Measurements from ENCODE around the gene RDH14. TPM values are rescaled to one million over a fixed set of nuclear protein-coding genes. Genes with fewer than 3 reads are reported as not detected.

RDH14 gene
- total and polyA plus RNA-seq, 2 experiments from 2014 or later: 38.1 to 40.6 TPM

- Histone ChIP-seq H3K79me2 (replicated peaks; ENCODE audit: insufficient read depth) (no peaks in the 10 kb centered on the region), H3K27me3 (ENCODE audit: insufficient read depth) (no peaks in the 10 kb centered on the region), H3K36me3 (ENCODE audit: insufficient read depth) (no peaks in the 10 kb centered on the region), H3K9me2 (ENCODE audit: insufficient read depth) (no peaks in the 10 kb centered on the region), H3K4me2 (no peak overlapping the region), H3K4me1 (ENCODE audit: insufficient read depth) (peaks cover under 1% of the 10 kb centered on the region; the same call in 1 of the 2 replicates), H3K4me3 (no peak overlapping the region), H3F3A (replicated peaks; ENCODE audit: low read depth) (no peaks in the 10 kb centered on the region), H3K27ac (ENCODE audit: low read depth) (no peak overlapping the region), H4K20me1 (replicated peaks; ENCODE audit: insufficient read depth) (no peaks in the 10 kb centered on the region), H2AFZ (no peak overlapping the region)
- no peak for TF ChIP-seq STAT1 (IDR thresholded peaks at IDR 0.05; ENCODE audit: unreplicated experiment)
- TF ChIP-seq REST (IDR thresholded peaks at IDR 0.05; ENCODE audit: unreplicated experiment): no peak
- TF ChIP-seq ZNF331 (CRISPR knock-in tag; IDR thresholded peaks at IDR 0.05; ENCODE audit: low read depth): no peak
- no peak for TF ChIP-seq ETS1 (IDR thresholded peaks at IDR 0.05)
- no peak for TF ChIP-seq NANOG (IDR thresholded peaks at IDR 0.05; ENCODE audit: borderline replicate concordance)
- TF ChIP-seq CREB1 (CRISPR knock-in tag; IDR thresholded peaks at IDR 0.05; ENCODE audit: low read depth): no peak
- TF ChIP-seq EZH2 (IDR thresholded peaks at IDR 0.05; ENCODE audit: low read depth, unreplicated experiment): no peak
- no peak for TF ChIP-seq ZNF462 (CRISPR knock-in tag; IDR thresholded peaks at IDR 0.05)
- no peak for TF ChIP-seq JUNB (IDR thresholded peaks at IDR 0.05; ENCODE audit: unreplicated experiment)
- no peak; a peak in 1 of 4 replicates for TF ChIP-seq CTCF (conservative IDR thresholded peaks at IDR 0.05; ENCODE audit: low read depth in 2 of 2)
- no peak for TF ChIP-seq EZH2phosphoT487 (IDR thresholded peaks at IDR 0.05; ENCODE audit: unreplicated experiment)
- TF ChIP-seq ZNF114 (CRISPR knock-in tag; IDR thresholded peaks at IDR 0.05): no peak
- TF ChIP-seq POLR2AphosphoS5 (IDR thresholded peaks at IDR 0.05; ENCODE audit: low read depth): no peak
- Mint-ChIP-seq H3K9me3 (no peaks in the 10 kb centered on the region), H3K4me1 (peaks cover 6% of the 10 kb centered on the region), H3K36me3 (ENCODE audit: low read depth) (no peaks in the 10 kb centered on the region), H3K4me3 (no peak overlapping the region), H3K27ac (no peak overlapping the region), H3K27me3 (ENCODE audit: insufficient read depth, low read depth, poor library complexity) (peaks cover 3% of the 10 kb centered on the region)
- no peak for DNase-seq (ENCODE audit: low spot score)
- no peak for ATAC-seq
Measured at GRCh38 chr2:18514526-18515461, 45.7 kb downstream of the RDH14 start.
